Right ventricle myocardium inferior (tissue), 1 donor: ENCODE data around the gene DOCK8. TPM values are rescaled to one million over a fixed set of nuclear protein-coding genes. Genes with fewer than 3 reads are reported as not detected.
A peak's percentile ranks its signal among the peaks of the same experiment; 100 is the strongest.
"Not testable (repeated sequence)": the region's sequence is repeated elsewhere in the genome, so short reads cannot be mapped to it uniquely, and the experiment has no call there.

Experiments used
- ATAC-seq: fragments of 200-7000 bp; cut with Tn5 transposase; one replicate; pipeline ENCODE4 v1.9.1; 2020; ENCODE audit warnings: mild to moderate bottlenecking, moderate library complexity
- DNase-seq: peaks from one replicate; pipeline ENCODE4 v3.0.0; 2021; ENCODE audit errors: missing footprints
- intact Hi-C: fragments of 100-400 bp; cut with DNase I; formaldehyde crosslinking; loops from one replicate; pipeline ENCODE4 v1.11.0; 2022
- long read RNA-seq: library from polyadenylated mRNA; unstranded; transcript quantifications from one replicate; pipeline ENCODE4 v2.0.0, GENCODE V29; 2021
- total RNA-seq: library from RNA; stranded (reverse); fragmentation: NEBNext Ultra II Directional; extraction: Animal tissue kit (Norgen Biotek cat#: 25700); gene quantifications from one replicate; pipeline ENCODE4 v1.2.1, GENCODE V29; 2021
- donor health status: DM: no; HTN: yes; CAD: no; lungs with severe emphysema.

DOCK8 gene
- 6.1 TPM for total RNA-seq
- long read RNA-seq, partial matches to known transcripts, result 1 of 1 reads
- long read RNA-seq, other reads (novel, unspliced or antisense), result 0 of 1 reads

- peak; percentile 90 for ATAC-seq
- intact Hi-C loops, result no loop called here
- peak; percentile 94 for DNase-seq
Observed at GRCh38 chr9:214648-215493, at the start of gene DOCK8. Gene DOCK8 (plus strand): TSS chr9:214865. CDS start chr9:214977, 112 bp downstream.

DNA sequence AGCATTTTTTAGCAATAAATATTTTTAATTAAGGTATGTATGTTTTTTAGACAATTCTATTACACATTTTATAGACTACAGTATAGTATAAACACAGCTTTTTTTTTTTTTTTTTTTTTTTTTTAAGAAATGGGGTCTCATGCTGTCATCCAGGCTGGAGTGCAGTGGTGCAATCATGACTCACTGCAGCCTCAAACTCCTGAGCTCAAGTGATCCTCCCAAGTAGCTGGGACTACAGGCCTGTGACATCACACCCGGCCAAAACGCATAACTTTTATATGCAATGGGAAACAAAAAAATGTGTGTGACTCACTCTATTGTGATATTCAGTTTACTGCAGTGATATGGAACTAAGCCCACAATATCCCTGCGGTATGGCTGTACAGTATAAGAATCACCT, 44.9 kb upstream of the DOCK8 start:
- DNase-seq, intact Hi-C loops, ATAC-seq: not testable (repeated sequence)

GRCh38 chr9:178140-178825, 36.4 kb upstream of the DOCK8 start:
- DNase-seq, intact Hi-C loops: not testable (repeated sequence)

DNA sequence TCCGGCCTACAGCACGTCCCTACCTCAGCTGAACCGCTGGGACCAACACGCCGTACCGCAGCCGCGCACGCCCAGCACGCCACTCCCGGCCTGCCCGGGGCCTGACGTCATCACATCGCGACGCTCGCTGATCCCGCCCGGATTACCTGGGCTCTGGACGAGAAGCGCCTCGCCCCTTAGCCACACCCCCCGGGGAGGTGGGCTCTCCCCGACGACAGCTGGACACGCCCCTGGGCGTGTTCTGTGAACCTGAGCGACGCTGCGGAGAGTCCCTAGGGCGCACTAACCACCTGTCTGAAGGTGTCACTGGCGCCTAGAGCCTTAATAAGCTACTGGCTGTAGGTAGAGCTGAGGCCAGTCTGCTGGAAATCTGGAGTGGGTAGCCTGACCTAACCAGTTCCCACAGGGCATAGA, 35.7 kb upstream of the DOCK8 start, which contains the start of gene ZNG1A:
Gene ZNG1A, minus strand, starts transcription at position 87 of the 414 bp plus-strand sequence. CDS start 87 bp downstream, outside the sequence.
- intact Hi-C loops, DNase-seq, ATAC-seq: not testable (repeated sequence)

More at GRCh38 chr9:178140-178825, 36.4 kb upstream of the DOCK8 start:
- ATAC-seq, result not testable (repeated sequence)

DNA sequence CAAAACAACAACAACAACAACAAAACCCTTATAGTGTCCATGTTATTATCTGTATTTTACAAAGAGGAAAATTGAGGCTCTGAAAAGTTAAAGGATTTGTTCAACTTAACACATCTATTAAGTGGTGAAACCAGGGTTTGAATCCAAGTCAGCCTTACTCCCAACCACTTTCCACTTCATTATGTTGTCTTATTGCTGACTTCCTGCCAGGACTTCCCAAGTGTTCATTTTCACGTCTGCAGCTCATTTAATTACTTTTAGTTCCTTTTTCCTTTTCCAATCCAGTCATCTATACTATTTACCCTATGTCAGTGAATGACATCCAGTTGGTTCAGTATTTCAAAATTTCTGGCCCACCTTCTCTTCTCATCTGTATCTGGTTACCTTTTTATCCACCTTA, 15.1 kb upstream of the DOCK8 start:
- DNase-seq, ATAC-seq, intact Hi-C loops: not testable (repeated sequence)

DNA sequence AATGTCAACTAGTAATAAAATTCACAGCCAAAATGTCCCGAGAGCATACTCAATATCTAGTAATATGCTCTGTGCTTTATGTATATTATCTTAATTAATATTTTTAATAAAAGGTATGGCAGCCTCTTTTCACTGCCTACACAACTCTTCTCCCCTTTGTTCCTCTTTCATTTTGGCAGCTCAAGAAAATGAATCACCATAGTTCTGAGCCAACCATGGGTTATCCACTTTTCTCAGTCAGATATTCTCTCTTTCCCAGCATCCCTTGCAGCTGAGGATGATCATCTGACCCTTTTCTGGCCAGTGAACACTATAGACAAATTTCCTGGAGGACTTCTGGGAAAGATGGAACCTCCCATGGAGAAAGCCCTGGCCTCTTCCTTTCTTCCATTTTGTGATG, 8.2 kb upstream of the DOCK8 start:
- DNase-seq (no peak), ATAC-seq (no peak)
- intact Hi-C loops, result no loop called here

DNA sequence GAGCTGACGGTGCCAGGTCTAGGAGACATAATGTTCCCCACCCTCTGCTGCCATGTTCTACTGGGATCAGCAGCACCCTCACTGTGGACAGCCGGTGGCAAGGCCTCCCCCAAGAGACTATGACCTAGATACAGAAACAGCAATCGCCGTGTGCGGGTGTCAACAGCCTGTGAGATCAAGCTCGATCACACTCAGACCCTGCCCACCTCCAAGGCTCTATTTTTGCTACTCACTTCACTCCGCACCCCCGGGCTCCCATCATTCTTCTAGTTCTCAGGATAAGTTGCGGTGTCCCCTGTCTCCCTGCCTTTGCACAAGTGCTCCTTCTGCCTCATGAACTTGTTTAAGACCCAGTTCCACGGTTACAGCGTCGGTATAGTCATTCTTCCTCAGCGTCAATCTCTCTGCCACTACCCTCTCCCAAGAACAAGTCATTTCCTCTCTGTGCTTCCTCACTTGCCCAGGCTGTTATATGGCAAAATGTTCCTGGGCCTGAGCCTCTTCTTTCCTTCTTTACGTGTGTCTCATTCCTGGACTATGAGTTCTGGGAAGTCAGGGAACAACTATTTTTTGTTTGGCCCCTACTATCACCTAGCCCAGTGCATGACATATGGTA, 5.4 kb upstream of the DOCK8 start:
- ATAC-seq (no peak), DNase-seq (no peak)
- intact Hi-C loops, result no loop called here

- ATAC-seq (no peak), DNase-seq (no peak)
- intact Hi-C loops, result no loop called here
Observed at GRCh38 chr9:211036-211435, 3.6 kb upstream of the DOCK8 start.

DNA sequence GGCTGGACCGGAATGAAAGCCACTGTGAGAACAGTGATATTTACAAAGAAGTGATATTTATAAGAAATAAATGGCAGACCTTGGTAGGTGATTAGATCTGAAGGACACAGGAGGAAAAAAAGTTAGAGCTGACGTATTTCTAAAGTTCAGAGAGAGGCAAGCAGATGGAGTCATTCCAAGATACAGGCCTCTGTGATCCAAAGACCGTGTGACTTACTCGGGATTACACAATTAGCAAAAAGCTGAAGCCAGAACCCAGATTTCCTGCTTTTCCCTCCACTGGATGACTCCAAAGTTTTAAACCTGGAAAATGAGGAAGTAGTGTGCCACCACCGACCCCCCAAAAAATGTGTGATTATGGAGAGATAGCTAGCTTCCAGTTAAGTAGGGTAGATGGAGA, 3.1 kb upstream of the DOCK8 start:
- ATAC-seq, result peak; percentile 59
- intact Hi-C loops, result no loop called here
- DNase-seq, result no peak

- ATAC-seq (no peak), DNase-seq (no peak)
- intact Hi-C loops, result no loop called here
Observed at GRCh38 chr9:212297-212696, 2.4 kb upstream of the DOCK8 start.

DNA sequence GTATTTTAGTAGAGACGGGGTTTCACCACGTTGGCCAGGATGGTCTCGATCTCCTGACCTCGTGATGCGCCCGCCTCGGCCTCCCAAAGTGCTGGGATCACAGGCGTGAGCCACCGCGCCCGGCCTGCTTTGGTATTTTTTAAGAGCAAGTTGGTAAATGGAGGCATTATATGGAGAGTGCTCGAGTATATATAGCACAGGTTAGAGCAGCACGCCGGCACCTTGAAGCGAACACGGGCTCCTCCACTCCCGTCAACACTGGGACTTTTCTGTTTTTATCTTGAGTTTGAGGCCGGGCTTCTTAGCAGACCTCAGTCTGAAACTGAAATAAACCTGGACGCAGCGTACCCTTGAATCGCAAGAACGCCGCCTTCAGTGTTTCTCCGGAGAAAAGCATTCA, 764 bp upstream of the DOCK8 start:
- DNase-seq, result peak; percentile 62
- ATAC-seq, intact Hi-C loops: not testable (repeated sequence)

DNA sequence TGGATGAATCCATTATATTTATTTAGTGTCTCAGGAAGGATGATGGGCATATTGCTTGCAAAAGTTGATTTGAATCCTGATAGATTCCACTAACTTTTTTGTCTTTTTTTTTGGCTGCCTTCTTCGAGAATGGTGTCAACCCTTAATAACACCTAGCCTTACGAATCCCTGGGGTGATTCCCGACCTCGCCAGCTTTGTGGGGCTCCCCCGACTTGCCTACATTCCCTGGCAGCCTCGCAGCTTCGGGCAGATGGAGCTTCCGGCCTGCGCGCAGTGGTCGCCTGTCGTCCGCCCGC, 366 bp upstream of the DOCK8 start:
- ATAC-seq (no peak), DNase-seq (no peak)
- intact Hi-C loops, result no loop called here

DNA sequence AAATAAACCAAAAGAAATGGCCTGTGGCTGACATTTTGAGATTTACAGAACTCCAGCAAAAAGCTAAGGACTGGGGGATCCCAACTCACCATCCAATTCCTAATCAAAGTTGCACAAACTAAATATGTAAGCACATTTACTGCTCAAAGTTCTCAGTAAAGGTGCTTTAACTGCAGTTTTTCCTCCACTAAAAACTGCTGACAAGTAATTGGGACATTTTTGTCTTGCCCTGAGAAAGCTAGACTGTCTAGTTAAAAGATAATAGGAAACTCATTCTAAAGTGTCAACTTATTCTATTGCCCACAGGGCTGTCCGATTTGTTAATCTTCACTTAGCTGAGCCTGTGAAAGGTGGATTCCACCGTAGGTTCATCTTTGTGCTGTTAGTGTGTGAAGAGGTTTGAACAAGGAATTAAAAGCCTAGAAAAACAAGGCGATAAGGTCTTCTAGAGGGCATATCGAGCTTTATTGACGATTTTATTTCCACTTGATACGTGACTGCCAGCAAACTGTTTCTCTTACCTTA, 1.0 kb downstream of the DOCK8 start:
- intact Hi-C loops, result no loop called here
- ATAC-seq (no peak), DNase-seq (no peak)

- ATAC-seq (no peak), DNase-seq (no peak)
- intact Hi-C loops, result no loop called here
Observed at GRCh38 chr9:216866-217265, 2.2 kb downstream of the DOCK8 start.

DNA sequence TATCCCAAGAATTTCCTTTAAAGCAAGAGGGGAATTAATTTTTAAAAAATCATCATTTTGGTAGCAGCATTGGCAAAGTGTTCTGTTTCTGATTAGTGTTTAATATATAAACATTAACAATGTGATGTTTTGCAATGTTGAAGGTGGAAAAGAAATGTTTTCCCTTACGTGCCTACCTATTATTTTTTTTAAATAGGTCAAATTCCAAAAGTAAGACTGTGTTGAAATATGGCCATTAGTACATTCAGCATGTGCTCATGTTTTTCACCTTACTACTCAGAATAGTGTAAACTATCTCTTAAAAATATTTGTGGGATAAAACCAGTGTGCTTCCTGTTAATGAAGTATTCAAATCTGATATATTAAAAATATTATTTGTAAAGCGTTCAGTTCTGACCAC, 3.3 kb downstream of the DOCK8 start:
- ATAC-seq (no peak), DNase-seq (no peak)
- intact Hi-C loops, result no loop called here

- intact Hi-C loops, DNase-seq, ATAC-seq: not testable (repeated sequence)
Observed at GRCh38 chr9:219036-219435, 4.4 kb downstream of the DOCK8 start.

DNA sequence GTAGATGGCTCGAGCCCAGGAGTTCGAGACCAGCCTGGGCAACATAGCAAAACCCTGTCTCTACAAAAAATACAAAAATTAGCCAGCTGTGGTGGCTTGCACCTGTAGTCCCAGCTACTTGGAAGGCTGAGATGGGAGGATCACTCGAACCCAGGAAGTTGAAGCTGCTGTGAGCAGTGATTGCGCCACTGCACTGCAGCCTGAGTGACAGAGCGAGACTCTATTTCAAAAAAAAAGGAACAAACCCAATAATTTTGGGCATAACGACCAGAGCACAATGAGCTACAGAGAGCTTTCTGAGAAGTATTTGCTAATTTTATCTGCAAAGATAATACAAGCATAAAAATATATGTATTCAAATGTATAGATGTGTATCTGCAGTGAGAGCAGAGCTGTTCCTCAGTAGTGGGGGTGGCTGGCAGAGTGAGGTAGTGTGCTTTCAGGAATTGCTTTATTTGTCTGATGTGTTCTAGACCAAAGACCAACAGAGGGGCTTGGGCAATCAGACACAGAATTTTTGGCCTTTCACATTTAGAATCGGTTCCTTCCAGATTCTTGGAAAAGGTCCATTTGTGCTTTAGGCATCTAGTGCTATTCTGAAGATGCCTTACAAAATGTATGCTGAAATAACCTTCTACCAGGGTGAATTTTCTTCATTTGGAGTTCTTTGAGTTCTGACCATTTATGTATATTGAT, 5.2 kb downstream of the DOCK8 start:
- ATAC-seq, result no peak
- intact Hi-C loops, result no loop called here
- peak; percentile 77 for DNase-seq

DNA sequence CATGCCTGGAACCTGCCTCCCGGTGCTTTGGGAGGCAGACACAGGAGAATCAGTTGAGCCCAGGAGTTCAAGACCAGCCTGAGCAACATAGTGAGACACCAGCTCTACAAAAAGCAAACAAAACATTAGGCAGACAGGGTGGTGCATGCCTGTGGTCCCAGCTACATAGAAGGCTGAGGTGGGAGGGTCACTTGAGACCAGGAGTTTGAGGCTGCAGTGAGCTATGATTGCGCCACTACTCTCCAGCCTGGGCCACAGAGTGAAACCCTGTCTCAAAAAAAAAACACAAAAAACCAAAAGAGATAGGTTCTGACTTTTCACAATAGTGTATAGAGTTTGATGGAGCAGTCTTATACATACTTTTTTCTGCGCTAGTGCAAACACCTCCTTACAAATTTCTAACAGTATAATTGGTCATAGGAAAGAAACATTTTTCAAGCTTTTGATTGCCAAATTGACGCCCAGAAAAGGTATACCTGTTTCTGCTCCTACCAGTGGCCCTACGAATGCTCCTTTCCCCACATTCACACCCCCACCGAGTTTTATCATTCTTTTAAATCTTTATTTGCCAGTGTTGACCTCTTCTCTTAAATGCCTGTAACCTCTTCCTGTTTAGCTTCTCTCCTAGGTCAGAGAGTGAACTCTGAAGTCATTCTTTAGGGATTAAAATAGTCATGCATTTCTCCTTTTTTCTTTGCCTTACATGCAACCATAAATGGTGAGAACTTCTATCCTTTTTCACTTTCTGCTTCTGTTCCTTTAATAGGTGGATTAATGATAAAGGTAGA, 7.5 kb downstream of the DOCK8 start:
- DNase-seq (no peak), ATAC-seq (no peak)
- intact Hi-C loops, result no loop called here
